Stimulated activated CD8-positive, alpha-beta memory T cell treated with anti-CD3 and anti-CD28 coated beads, Interleukin-7, amount 100 ng/mL, for 24 hours (primary cell): ENCODE measurements around the gene KCNC1.

Source experiments
- DNase-seq: peaks from one replicate; pipeline ENCODE4 v3.0.0-alpha.2; 2020; ENCODE audit warnings: low read depth

Gene KCNC1

DNA sequence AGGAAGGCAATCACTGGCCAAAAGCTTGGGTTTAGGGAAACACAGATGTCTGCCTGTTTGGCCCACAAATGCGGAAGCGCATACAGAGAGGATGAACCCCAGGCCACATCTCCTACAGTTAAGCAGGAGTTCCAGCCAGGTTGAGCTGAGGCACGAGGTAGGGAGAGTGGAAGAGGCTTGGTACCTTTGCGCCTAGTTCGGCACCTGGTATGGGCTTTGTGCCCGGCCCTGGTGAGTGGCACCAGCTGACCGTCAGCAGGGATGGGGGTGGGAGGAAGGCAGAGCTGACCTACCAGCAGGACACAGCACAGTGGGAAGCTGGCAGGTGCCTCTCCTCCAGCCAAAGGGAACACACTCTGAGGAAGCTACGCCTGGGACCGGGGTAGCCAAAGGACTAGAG lies 57.6 kb downstream of the KCNC1 start:
- no peak for DNase-seq

DNA sequence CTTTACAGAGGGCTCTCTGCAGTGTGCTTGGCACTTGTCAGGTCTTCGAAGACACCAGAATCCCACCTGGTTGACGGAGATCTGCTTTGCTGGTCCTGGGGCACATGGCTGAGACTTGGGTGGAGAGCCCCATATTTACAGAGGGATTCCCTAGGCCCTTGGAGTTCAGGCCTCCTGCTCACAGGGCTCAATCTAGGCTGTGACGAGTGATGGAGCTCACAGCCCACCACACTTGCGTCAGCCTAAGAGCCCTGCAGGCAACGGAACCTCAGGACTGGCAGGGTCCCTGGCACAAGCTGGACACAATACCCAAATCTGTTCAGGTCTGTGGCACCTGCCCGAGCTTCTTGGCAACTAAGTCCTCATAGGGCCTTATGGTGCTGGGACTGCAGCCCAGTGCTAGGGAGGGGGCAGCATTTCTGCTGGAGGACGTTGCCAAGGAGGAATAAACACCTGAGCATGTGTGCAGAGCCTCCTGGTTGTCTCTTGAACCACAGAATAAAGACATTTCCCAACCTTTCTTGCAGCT lies 59.1 kb downstream of the KCNC1 start:
- no peak for DNase-seq

DNA sequence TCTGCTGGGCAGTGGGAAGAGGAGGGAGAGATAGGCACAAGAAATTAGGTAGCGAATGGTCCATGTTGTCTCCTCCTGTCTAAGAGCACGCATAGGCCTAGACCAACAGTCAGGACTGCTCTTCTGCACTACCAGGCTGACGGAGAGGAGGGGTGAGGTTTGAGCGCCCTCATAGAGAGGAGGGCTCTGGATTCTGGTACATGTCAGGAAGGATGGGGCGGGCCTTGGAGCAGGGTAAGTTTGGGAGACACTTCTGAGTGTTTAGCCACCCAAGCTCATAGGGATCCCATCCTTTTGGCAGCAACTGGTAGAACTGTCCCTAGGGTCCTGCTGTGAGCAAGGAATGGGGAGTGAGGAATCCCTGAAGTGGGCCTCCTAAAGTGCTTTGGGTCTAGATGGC lies 60.4 kb downstream of the KCNC1 start:
- DNase-seq = no peak

DNA sequence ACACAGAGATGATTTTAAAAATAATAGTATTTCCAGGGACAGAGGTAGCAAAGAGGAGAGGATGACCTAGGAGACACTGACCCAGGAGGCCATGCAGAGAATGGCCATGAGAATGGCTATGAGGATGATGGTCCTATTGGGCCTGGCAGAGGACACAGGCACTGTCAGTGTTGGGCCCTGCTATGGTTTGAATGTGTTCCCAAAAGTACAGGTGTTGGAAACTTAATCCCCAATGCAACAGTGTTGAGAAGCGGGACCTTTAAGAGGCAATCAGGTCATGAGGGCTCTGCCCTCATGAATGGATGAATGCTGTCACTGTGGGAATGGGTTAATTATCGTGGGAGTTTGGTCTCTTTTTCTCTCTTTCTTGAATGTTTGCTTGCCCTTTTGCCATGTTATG lies 61.6 kb downstream of the KCNC1 start:
- no peak for DNase-seq

GRCh38 chr11:17798253-17798652 lies 63.7 kb downstream of the KCNC1 start:
- no peak for DNase-seq

GRCh38 chr11:17798716-17799115 lies 64.1 kb downstream of the KCNC1 start:
- DNase-seq = no peak

DNA sequence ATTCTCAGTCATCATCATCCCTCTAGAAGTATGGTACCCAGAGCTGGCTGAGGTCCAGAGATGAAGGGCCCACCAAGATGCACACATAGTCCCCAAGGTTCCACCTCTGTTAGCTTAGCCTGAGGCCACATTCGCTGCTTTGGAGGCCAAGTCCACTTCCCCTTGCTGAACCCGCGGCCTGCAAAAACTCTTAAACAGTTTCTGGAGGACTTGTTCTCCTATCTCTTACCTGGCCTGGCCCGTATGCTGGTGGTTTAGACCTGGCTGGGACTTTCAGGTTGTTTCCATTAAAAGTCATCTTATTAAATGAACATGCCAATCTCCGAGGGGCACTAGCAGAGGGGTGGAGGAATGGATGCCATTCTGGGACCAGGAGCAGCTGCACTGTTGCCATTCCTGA lies 64.6 kb downstream of the KCNC1 start:
- no peak for DNase-seq

GRCh38 chr11:17801166-17801565 lies 66.6 kb downstream of the KCNC1 start:
- DNase-seq = no peak

GRCh38 chr11:17802491-17802890 lies 67.9 kb downstream of the KCNC1 start:
- DNase-seq = no peak

GRCh38 chr11:17803754-17804334 lies 69.3 kb downstream of the KCNC1 start:
- DNase-seq = no peak

DNA sequence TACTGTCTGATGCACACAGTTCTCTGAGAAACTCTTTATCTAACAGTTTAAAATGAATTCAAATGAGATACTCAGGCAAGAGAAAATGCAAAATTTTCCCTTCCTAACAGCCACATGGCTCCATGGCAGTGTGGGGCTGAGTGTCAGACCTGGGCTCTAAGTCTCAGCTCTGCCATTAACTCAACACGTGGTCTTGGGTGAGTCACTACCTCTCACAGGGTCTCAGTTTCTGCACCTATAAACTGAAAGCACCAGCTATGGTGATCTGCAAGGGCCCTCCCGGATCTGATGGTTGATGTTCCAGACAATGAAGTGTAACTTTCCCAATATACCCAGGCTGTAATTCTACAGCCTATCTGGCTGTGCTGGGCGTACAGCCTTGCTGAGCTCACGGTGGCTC lies 70.5 kb downstream of the KCNC1 start:
- no peak for DNase-seq

DNA sequence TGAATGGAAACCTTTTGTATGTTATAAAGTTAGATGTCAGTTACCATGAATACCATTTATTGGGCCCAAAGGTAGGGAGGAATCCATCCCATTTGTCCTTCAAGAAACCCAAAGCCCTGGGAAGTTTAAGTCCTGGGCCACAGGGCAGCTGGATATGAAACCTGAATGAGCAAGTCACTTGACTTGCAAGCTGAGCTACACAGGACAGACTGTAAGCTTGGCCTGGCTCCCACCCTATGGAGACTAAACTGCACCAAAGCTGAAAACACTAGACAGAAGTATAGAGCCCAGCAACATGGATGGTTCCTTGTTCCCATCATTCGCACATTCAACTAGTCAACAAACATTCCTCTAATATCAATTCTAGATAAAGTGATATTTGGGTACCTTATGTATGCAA lies 71.3 kb downstream of the KCNC1 start:
- no peak for DNase-seq

GRCh38 chr11:17807034-17807433 lies 72.5 kb downstream of the KCNC1 start:
- DNase-seq = no peak

- no peak for DNase-seq
Observed at GRCh38 chr11:17810041-17810440, 75.5 kb downstream of the KCNC1 start.

DNA sequence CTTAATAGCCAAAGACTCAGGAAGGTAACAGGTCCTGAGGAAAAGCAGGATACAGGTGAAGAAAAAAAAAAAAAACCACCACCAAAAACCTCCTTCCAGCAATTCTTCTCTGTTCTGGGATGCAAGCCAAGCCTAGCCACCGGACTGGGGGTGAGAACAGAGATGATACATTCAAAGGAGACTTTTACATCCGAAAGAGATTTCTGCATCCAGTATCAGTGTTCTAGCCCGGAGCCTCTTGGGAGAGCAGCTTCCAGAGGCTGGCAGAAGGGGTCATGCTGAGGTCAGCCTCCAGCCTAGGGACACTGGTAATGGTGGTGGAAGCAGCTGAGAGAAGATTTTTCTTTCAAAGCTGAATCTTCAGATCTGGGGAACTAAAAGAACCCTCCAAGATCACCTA lies 76.2 kb downstream of the KCNC1 start:
- DNase-seq = no peak

DNA sequence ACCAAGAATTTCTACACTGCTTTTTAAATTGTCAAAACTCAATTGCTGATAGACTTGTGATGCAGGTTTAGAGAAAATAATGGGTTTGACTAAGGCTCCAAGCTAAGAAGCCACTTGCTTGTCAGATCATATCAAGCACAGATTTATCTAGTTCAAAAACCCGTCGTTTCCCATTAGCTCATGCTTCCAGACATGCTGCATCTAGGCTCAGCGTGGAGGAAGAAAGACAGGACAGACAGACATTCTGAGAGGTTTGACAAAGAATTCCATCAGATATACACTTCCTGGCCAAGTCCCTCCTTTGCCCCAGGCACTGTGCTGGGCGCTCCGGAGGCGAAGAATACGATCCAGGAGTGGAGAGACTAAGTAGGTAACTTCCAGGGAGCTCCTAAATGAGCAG lies 76.8 kb downstream of the KCNC1 start:
- DNase-seq = no peak

- DNase-seq = no peak
Observed at GRCh38 chr11:17812091-17812864, 77.7 kb downstream of the KCNC1 start.

DNA sequence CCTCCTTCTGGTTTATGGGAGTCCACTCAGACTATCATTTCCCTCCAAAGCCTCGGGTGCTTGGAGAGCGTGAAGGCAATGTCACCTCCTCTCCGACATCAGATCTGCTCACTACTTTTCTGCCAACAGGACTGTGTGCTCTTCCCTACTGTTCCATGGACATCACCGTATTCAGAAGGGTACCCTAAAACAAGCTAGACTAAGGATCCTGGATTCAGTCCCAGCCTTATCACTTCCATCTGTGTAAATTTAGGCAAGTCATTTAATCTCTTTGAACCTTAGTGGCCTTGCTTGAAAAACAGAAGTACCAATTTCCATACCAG lies 78.2 kb downstream of the KCNC1 start:
- DNase-seq = no peak

- no peak for DNase-seq
Observed at GRCh38 chr11:17813391-17814059, 78.9 kb downstream of the KCNC1 start.

GRCh38 chr11:17814546-17814945 lies 80.0 kb downstream of the KCNC1 start:
- DNase-seq = no peak

- DNase-seq = no peak
Observed at GRCh38 chr11:17816232-17816931, 81.8 kb downstream of the KCNC1 start.

- no peak for DNase-seq
Observed at GRCh38 chr11:17821648-17822400, 87.2 kb downstream of the KCNC1 start.
